Brain microvascular endothelial cell (primary cell): Measurements from ENCODE around the gene ATP8B4.
A peak's percentile ranks its signal among the peaks of the same experiment; 100 is the strongest.

Experiments
- DNase-seq: peaks from one replicate; pipeline ENCODE4 v3.0.0-alpha.2; 2020
- H3K27ac ChIP-seq: fragments of 250-450 bp; sonication (Bioruptor Pico); 2 replicates; pipeline ENCODE4 v1.5.1; 2020; ENCODE audit warnings: mild to moderate bottlenecking, moderate library complexity
- H3K27me3 ChIP-seq: fragments of 250-450 bp; sonication (Bioruptor Pico); replicated peaks from 2 replicates; pipeline ENCODE4 v1.5.1; 2020; ENCODE audit warnings: mild to moderate bottlenecking
- H3K36me3 ChIP-seq: fragments of 250-450 bp; sonication (Bioruptor Pico); replicated peaks from 2 replicates; pipeline ENCODE4 v1.5.1; 2020; ENCODE audit warnings: mild to moderate bottlenecking
- H3K4me3 ChIP-seq: 2 replicates; pipeline ENCODE4 v1.5.1; 2011; ENCODE audit warnings: low read depth, mild to moderate bottlenecking, control low read depth, low read length, moderate library complexity
- CTCF ChIP-seq: IDR thresholded peaks from 2 replicates; pipeline ENCODE4 v1.5.1; 2011; ENCODE audit warnings: low read depth, mild to moderate bottlenecking, moderate library complexity, low read length, control low read depth, inconsistent platforms; ENCODE audit errors: missing control alignments
- in situ Hi-C: cut with HindIII; loops from 2 replicates; pipeline ENCODE4 v1.10.0; 2017; ENCODE audit warnings: low sequenced_read_pairs, low pct_ligation_motif_present

ATP8B4 gene

GRCh38 chr15:50049871-50050270 is 69.2 kb downstream of the ATP8B4 start:
- peak; percentile 57 for DNase-seq
- no peak for TF ChIP-seq CTCF
- in situ Hi-C loops: no loop called here
- Histone ChIP-seq H3K27ac (no peak overlapping the region), H3K4me3 (no peak overlapping the region), H3K27me3 (no peaks in the 10 kb centered on the region), H3K36me3 (no peaks in the 10 kb centered on the region)

- no peak overlapping the region for H3K27ac ChIP-seq
- peak; percentile 24 for DNase-seq
- in situ Hi-C loops: no loop called here
- no peak overlapping the region for H3K4me3 ChIP-seq
- no peaks in the 10 kb centered on the region for H3K27me3 ChIP-seq
- H3K36me3 ChIP-seq: no peaks in the 10 kb centered on the region
- no peak for TF ChIP-seq CTCF
These were observed 72.2 kb downstream of the ATP8B4 start for GRCh38 chr15:50046867-50047266.

- in situ Hi-C loops: no loop called here
- no peak for DNase-seq
- no peaks in the 10 kb centered on the region for H3K36me3 ChIP-seq
These were observed 72.9 kb downstream of the ATP8B4 start for GRCh38 chr15:50046159-50046558.

GRCh38 chr15:50044904-50045303 is 74.1 kb downstream of the ATP8B4 start:
- Histone ChIP-seq H3K27me3 (no peaks in the 10 kb centered on the region), H3K27ac (no peak overlapping the region), H3K4me3 (no peak overlapping the region), H3K36me3 (no peaks in the 10 kb centered on the region)
- no peak for DNase-seq
- in situ Hi-C loops: no loop called here
- no peak for TF ChIP-seq CTCF

More at GRCh38 chr15:50046159-50046558, 72.9 kb downstream of the ATP8B4 start:
- H3K4me3 ChIP-seq: no peak overlapping the region
- TF ChIP-seq CTCF: no peak
- H3K27me3 ChIP-seq: no peaks in the 10 kb centered on the region
- H3K27ac ChIP-seq: no peak overlapping the region

- no peaks in the 10 kb centered on the region for H3K36me3 ChIP-seq
- H3K27ac ChIP-seq: no peak overlapping the region
- DNase-seq: no peak
- no peak for TF ChIP-seq CTCF
- H3K27me3 ChIP-seq: no peaks in the 10 kb centered on the region
- H3K4me3 ChIP-seq: no peak overlapping the region
- in situ Hi-C loops: no loop called here
These were observed 74.6 kb downstream of the ATP8B4 start for GRCh38 chr15:50044406-50044805.

GRCh38 chr15:50042775-50043174 is 76.3 kb downstream of the ATP8B4 start:
- in situ Hi-C loops: no loop called here
- H3K4me3 ChIP-seq: no peak overlapping the region
- no peaks in the 10 kb centered on the region for H3K27me3 ChIP-seq
- no peak for TF ChIP-seq CTCF
- DNase-seq: no peak
- H3K36me3 ChIP-seq: no peaks in the 10 kb centered on the region
- H3K27ac ChIP-seq: no peak overlapping the region
